ENCODE data around the gene SPATA31A7.
"Not testable (repeated sequence)": the region's sequence is repeated elsewhere in the genome, so short reads cannot be mapped to it uniquely, and the experiment has no call there.

The SPATA31A7 gene

DNA sequence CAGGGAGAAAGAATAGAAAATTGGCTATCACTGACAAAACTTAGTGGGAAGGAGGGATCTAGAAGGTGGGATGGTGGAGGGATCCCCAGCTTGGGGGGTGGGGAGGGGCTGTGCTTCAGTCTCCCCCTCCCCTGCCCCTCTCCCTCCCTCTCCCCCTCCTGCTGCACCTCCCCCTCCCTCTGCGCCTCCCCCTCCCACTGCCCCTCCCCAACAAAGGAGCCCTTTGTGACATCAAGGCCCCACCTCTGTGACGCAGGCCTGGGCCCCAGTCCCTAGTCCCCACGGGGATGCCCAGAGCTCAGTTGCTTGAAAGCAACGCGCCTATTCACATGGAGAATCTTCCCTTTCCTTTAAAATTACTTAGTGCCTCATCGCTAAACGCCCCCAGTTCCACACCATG is at the start of gene SPATA31A7:
SPATA31A7 (plus strand) TSS at position 301 of the 400 bp plus-strand sequence; CDS start at position 330, 29 bp downstream.
- not testable (repeated sequence) for DNase-seq

DNA sequence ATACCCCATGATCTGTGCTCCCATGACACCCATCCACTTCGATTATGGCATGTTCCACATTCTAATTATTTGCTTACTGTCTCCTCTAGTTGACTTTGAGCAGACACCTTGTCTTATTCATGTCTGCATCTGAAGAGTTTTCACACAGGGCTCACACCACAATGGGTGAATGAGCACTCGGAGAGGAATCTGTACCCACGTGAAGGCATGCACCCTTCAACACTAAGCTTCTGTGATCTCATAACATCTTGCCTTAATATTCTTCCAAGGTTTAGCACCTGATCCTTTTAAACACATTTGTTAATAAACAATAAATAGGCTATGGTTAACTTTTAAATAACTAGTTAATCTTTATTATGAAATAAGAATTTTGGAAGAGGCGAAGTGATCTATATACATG is 36.6 kb downstream of the SPATA31A7 start:
- DNase-seq, result not testable (repeated sequence)
